Measurements from ENCODE around the gene SLMAP.

Gene SLMAP

DNA sequence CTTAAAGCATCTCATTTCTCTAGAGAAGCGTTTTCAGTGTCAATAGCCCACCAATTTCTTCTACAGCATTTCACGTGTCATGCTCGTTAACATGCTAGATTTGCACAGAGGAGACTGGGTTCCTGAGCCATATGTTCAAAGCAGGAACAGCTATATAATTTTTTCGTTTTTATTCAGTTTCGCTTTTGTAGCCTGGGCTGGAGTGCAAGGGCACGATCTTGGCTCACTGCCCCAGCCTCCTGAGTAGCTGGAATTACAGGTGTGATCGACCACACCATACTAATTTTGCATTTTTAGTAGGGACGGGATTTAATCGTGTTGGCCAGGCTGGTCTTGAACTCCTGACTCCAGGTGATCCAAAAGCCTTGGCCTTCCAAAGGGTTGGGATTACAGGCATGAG is 6.6 kb upstream of the SLMAP start:
- DNase-seq (ENCODE audit: low read depth in 2 of 2), result no peak

DNA sequence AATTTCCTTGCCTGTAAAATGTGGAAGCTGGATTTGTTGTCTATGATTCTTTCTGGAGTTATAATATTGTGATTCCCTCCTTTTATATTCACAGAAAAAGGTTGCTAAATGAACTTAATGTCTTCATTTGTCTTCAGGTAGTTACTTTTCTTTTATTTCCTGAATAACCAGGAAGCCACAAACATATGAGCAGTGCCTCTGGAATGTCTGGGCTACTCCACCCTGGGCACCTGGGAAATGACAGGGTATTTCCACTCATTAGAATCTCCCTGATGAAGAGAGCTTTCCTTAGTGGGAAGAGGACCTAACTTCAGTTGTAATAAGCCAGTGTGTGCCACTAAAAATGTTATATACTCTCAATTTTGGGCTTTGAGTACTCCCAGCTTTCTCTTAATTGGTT is 3.8 kb upstream of the SLMAP start:
- no peak for DNase-seq (ENCODE audit: low read depth in 2 of 2)

GRCh38 chr3:57753016-57753415 is 3.1 kb upstream of the SLMAP start:
- no peak for DNase-seq (ENCODE audit: low read depth in 2 of 2)

DNA sequence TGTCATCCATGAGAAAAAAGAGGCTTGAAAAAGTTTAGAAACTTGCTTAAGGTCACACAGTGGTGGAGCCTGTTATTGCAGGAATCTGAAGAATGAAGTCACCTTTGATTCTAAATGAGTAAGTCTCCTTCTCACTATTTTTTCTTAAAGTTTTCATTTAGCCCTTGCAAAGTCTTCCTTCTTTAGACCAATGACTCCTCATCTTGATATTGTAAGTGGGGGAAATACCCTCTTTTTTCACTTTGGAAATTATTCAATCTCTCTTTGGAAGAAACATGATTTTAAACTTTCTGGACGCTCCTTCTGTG is 787 bp upstream of the SLMAP start:
- no peak for DNase-seq (ENCODE audit: low read depth in 2 of 2)

DNA sequence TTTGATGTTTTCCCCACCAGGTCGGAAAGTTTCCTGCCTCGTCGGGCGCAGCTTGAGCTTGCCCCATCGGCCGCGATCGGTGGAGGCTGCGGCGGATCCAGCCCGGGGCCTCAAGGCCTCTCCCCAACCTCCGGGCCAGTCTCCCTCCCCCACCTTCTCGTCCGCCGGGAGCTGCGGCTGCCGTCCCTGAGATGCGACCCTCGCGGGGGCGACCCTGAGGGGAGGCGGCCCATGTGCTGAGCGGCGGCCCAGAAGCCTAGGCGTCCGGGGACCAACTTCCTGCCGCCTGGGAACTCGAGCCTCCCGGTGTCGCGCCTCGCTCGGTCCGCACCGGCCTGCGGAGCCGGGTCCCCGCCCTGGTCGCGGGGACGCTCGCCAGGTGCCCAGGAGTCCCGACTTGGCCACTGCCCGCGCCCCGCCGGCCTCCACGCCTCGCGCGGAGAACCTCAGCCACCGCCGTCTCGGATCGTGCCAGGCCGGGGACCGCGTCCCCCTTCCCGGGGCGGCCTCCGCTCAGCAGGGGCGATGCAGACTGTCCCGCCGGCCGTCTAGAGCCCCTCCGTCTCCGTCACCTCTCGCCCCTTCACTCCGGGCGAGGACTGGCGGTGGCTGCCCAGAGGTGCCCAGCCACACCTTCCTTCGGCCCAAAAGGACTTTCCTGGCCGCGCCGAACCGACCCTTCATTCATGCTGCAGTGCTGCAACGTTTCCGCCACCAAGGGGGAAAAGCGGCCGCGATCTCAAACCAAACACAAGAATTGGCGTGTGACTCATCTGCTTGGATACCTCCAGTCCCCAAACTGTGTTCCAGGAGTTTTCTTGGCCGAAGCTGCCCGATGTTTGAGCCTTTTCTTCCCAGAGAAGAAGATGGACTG is 656 bp downstream of the SLMAP start:
- DNase-seq (ENCODE audit: low read depth in 2 of 2), result peak; percentile 4 to 10

DNA sequence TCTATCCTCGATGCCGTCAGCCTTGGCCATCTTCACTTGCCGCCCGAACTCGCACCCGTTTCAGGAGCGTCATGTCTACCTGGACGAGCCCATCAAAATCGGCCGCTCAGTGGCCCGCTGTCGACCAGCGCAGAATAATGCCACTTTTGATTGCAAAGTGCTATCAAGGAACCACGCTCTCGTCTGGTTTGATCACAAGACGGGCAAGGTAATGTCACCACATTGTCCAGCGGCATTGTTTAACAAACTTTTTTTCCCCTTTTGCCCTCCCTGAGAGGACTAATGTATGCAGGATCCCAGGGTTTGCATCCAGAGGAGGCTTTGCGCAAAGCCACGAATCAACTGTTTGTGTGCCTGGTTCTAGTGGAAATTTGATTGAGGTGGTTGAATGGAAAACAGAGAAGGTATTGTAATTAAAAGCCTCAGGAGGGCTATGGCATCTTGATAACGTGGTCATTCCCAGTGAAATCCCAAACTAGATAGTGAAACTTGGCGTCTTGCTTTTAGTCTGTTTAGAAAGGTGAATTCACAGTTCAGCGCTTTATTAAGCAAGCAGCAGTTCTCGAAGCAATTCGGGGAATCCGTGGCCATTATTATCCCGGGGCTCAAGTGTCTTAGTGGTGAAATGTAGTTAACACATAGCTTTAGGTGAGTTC is 1.7 kb downstream of the SLMAP start:
- DNase-seq (ENCODE audit: low read depth in 2 of 2), result no peak

- no peak for DNase-seq (ENCODE audit: low read depth in 2 of 2)
These were observed 2.6 kb downstream of the SLMAP start for GRCh38 chr3:57758686-57759085.

DNA sequence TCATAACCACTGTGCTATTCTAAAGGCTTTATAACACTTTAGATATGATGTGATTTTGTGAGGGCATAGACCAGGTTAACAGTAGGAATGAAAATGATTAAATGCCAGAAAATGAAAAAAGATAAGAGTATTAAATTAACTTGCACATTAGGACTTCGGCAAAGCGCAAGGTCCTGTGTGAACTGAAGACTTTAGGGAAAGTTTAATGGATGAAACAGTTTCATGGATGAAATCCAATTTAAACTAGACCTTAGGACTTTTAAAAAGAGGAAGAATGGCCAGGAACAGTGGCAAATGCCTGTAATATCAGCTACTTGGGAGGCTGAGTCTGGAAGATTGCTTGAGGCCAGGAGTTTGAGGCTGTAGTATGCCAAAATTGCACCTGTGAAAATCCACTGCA is 8.7 kb downstream of the SLMAP start:
- no peak for DNase-seq (ENCODE audit: low read depth in 2 of 2)

DNA sequence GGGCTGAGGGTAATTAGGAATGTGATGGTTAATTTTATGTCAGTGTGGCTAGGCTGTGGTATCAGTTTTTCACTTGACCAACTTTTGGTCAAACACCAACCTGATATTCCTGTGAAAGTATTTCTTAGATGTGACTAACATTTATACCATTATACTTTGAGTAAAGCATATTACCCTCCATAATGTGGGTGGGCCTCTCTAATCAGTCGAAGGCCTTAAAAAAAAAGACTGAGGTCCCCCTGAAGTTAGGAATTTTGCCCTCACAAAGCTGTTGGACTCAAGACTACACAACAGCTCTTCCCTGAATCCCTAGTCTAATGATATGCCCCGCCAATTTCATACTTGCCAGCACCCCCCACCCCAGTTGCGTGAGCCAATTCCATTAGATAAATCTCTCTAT is 12.5 kb downstream of the SLMAP start:
- DNase-seq (ENCODE audit: low read depth in 2 of 2), result no peak

- DNase-seq (ENCODE audit: low read depth in 2 of 2), result no peak
These were observed 14.1 kb downstream of the SLMAP start for GRCh38 chr3:57770009-57770827.

DNA sequence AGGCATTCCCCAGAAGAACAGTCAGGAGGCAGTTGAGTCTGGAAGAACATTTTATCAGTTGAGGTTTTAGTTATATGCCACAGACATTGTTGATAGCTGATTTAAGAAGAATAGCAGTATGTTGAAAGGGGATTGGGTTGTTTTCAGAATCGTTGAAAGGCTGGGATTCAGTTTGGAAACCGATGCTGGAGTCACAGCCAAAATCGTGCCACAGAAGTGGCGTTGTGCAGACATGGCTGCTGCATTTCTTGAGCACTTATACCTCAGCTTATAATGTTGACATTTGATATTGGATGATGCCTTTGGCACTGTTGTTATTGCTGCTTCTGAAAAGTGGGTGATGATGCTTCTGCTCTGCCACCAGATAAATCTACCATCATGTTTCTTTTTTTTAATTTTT is 16.1 kb downstream of the SLMAP start:
- no peak for DNase-seq (ENCODE audit: low read depth in 2 of 2)

DNA sequence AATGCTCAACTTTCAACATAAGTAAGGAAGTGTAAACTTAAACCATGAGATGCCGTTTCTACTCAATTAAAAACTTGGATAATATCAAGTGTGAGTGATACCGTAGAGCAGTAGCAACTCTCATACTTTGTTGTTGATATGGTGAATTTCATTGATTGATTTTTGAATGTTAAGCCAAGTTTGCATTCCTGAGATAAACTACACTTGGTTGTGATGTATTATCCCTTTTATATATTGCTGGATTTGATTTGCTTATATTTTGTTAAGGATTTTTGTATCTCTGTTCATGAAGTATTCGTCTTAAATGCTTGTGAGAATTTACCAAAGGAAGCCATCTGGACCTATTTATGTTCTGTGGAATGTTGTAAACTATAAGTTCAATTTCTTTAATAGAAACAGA is 21.7 kb downstream of the SLMAP start:
- DNase-seq (ENCODE audit: low read depth in 2 of 2), result no peak

DNA sequence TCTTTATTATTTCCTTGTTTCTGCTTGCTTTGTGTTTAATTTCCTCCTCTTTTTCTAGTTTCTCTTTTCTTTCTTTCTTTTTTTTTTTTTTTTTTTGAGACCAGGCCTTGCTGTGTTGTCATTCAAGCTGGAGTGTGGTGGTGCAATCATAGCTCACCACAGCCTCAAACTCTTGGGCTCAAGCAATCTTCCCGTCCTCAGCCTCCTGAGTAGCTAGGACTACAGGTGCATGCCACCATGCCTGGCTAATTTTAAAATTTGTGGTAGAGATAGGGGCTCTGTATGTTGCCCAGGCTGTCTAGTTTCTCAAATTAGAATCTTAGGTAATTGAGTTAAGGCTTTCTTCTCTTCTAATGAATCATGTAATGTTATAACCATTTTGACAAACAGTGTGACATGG is 22.4 kb downstream of the SLMAP start:
- DNase-seq (ENCODE audit: low read depth in 2 of 2), result no peak

DNA sequence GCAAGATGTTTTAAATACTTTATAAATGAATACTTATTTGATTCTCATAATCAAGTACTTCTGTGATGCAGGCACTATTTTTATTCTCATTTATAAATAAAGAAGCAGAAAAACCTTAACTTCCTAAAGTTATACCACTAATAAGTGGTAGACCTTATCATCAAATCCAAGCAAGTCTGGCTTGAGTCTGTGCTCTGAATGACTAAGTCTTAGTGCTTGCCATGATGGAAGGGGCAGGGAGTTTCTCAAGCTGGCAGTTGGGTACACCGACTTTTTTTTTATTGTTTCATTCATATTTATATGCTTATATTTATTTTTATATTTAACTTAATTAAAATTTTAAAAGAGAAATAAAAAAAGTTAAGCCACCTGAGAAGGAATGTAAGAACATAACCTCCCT is 23.6 kb downstream of the SLMAP start:
- DNase-seq (ENCODE audit: low read depth in 2 of 2), result no peak

- no peak for DNase-seq (ENCODE audit: low read depth in 2 of 2)
These were observed 27.3 kb downstream of the SLMAP start for GRCh38 chr3:57783186-57784088.

- no peak for DNase-seq (ENCODE audit: low read depth in 2 of 2)
These were observed 28.1 kb downstream of the SLMAP start for GRCh38 chr3:57784089-57784735.

DNA sequence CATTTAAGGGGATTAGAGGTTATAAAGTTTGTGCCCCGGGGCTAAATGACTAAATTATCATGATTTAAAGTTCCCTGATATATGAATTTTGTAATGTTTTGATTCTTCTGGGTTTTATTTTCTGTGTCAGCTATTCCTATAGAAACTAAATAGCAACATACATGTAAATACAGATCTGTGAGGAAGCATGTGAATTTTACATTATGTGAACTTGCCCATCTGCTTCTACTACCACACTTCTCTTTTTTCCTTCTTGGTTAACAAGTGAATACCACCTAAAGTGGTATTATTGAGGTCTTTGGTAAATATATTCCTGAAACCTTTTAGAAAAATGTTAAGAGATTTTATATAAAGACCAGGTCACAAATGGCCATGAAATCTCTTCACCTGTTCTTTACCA is 29.3 kb downstream of the SLMAP start:
- no peak for DNase-seq (ENCODE audit: low read depth in 2 of 2)

DNA sequence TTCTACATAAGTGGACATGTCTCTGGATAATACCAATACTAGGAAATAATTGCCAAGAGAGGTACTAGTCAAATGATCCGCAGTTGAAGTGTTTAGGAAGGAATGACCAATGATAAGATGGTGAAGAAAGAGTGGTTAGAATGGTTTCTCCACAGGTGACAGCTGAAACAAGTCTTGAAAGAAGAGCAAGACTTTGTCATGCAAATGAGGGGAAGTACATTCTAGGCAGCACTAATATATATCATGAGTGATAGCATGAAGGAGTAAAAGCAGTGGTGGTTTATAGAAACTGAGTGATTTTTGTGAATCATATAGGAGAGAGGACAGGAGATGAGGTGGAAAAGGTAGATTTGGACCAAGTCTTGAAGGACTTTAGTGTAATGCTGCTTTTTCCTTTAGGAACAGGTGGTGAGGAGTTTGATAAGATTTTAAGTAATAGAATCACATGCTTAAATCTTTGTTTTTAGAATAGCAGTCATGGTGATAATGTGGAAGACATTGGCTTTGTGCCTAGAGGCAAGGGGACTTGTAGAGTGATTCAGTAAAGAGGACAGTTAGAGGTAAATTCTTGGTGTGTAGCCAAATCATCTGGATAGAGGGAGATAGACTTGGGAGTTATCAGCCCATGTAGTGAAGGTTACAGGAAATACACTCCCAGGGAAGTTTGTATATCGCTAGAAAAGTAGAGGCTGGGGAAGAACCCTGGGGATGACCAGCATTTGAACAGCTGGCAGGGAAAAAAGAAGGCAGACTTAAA is 31.9 kb downstream of the SLMAP start:
- no peak for DNase-seq (ENCODE audit: low read depth in 2 of 2)

DNA sequence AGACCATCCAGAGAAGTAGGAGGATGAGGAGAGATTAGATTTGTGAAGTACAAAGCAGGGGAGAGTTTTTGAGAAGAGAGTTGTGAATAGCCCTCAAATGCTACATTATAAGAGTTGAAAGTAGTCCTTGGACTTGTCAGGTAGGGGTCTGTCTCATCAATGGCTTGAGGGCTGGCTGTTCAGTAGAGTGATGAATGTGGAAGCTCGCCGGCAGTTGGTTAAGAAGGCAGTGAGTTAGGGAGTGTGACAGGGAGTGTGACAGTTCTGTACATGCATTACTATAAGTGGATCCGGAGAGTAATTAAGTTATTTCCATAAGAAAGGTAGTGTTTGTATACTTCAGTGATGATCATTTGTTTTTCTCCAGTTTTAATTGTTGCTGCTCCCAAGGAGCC is 32.5 kb downstream of the SLMAP start:
- no peak for DNase-seq (ENCODE audit: low read depth in 2 of 2)

- DNase-seq (ENCODE audit: low read depth in 2 of 2), result no peak
These were observed 35.1 kb downstream of the SLMAP start for GRCh38 chr3:57791245-57791644.

GRCh38 chr3:57792198-57792597 is 36.1 kb downstream of the SLMAP start:
- no peak for DNase-seq (ENCODE audit: low read depth in 2 of 2)

Measured in stimulated activated CD8-positive, alpha-beta memory T cell treated with anti-CD3 and anti-CD28 coated beads, Interleukin-2, amount 100 ng/mL, for 1 hour (primary cell).